B cell (primary cell): ENCODE measurements around the gene TFEC. TPM values are rescaled to one million over a fixed set of nuclear protein-coding genes. Genes with fewer than 3 reads are reported as not detected.
"Not testable (repeated sequence)": the region's sequence is repeated elsewhere in the genome, so short reads cannot be mapped to it uniquely, and the experiment has no call there.

ENCODE experiments used
- ATAC-seq: fragments of 200-7000 bp; cut with Tn5 transposase; one replicate; pipeline ENCODE4 v1.10.0; 2021; ENCODE audit warnings: low read depth, mild to moderate bottlenecking, moderate number of reproducible peaks, moderate library complexity
- CTCF ChIA-PET: fragments of 350-600 bp; sonication (Branson Sonifier 250); formaldehyde crosslinking; loops from one replicate; lab custom pipeline; 2021; ENCODE audit warnings: antibody characterized with exemption, inconsistent platforms; lab: Charles Lee
- POLR2A ChIA-PET: fragments of 350-600 bp; sonication (Branson Sonifier 250); formaldehyde crosslinking; loops from one replicate; lab custom pipeline; 2021; ENCODE audit warnings: antibody characterized with exemption; lab: Charles Lee
- DNase-seq: peaks from one replicate; pipeline ENCODE4 v3.0.0; 2013
- H2AFZ ChIP-seq: 2 replicates; pipeline ENCODE4 v1.6.1; 2012; ENCODE audit warnings: mild to moderate bottlenecking, low read depth, low read length; ENCODE audit not compliant: insufficient read depth, poor library complexity, severe bottlenecking
- H3K27ac ChIP-seq, 2 donors: 1 replicate in 1 of 2; 2 replicates in 1 of 2; pipeline ENCODE4 v1.5.1; 2012 to 2013; ENCODE audit warnings: low read length in 2 of 2, mild to moderate bottlenecking in 2 of 2, moderate library complexity in 1 of 2
- H3K27me3 ChIP-seq, 4 experiments: fragments of 200-600 bp in 1 of 4; sonication (generic) in 1 of 4; replicated peaks in 1 of 4; 1 replicate in 2 of 4; 2 replicates in 2 of 4; pipeline versions ENCODE4 v1.6.1 to v1.7.0; 2013 to 2016; ENCODE audit warnings: low read length in 3 of 4, mild to moderate bottlenecking in 2 of 4, mixed read lengths in 1 of 4, moderate library complexity in 1 of 4; ENCODE audit not compliant: insufficient read depth in 4 of 4, control insufficient read depth in 3 of 4; ENCODE audit errors: control extremely low read depth in 1 of 4
- H3K36me3 ChIP-seq, 2 experiments: replicated peaks in 1 of 2; 1 replicate in 1 of 2; 2 replicates in 1 of 2; pipeline versions ENCODE4 v1.6.1 to v1.7.1; 2013; ENCODE audit warnings: low read length in 1 of 2; ENCODE audit not compliant: insufficient read depth in 2 of 2, control insufficient read depth in 1 of 2; ENCODE audit errors: control extremely low read depth in 1 of 2, extremely low read depth in 1 of 2
- H3K4me1 ChIP-seq, 2 donors: fragments of 200-600 bp in 1 of 2; sonication (generic) in 1 of 2; 1 replicate in 1 of 2; 2 replicates in 1 of 2; pipeline versions ENCODE4 v1.5.1 to v1.6.1; 2013 to 2017; ENCODE audit warnings: low read length in 2 of 2; ENCODE audit not compliant: control insufficient read depth in 2 of 2, insufficient read depth in 2 of 2
- H3K4me2 ChIP-seq: replicated peaks from 2 replicates; pipeline ENCODE3; 2012; ENCODE audit warnings: mild to moderate bottlenecking, low read depth, low read length; ENCODE audit not compliant: poor library complexity, severe bottlenecking
- H3K4me3 ChIP-seq, 5 experiments: fragments of 200-600 bp in 1 of 5; sonication (generic) in 1 of 5; 1 replicate in 3 of 5; 2 replicates in 2 of 5; pipeline versions ENCODE4 v1.5.1 to v1.7.0; 2011 to 2016; ENCODE audit warnings: low read length in 4 of 5, mild to moderate bottlenecking in 4 of 5, low read depth in 2 of 5, control low read depth in 1 of 5, moderate library complexity in 1 of 5; ENCODE audit not compliant: insufficient read depth in 1 of 5; ENCODE audit errors: control extremely low read depth in 1 of 5, extremely low read depth in 1 of 5
- H3K79me2 ChIP-seq: fragments of 200-600 bp; sonication (generic); one replicate; pipeline ENCODE4 v1.6.0; 2016; ENCODE audit warnings: low read length; ENCODE audit not compliant: control insufficient read depth, insufficient read depth
- H3K9ac ChIP-seq: fragments of 200-600 bp; sonication (generic); 2 replicates; pipeline ENCODE4 v1.6.1; 2017; ENCODE audit warnings: mild to moderate bottlenecking, low read length, moderate library complexity
- H3K9me3 ChIP-seq, 3 donors: one replicate each; pipeline versions ENCODE4 v1.6.1 to v1.7.1; 2013; ENCODE audit warnings: low read length in 2 of 3; ENCODE audit not compliant: control insufficient read depth in 2 of 3, insufficient read depth in 1 of 3; ENCODE audit errors: control extremely low read depth in 1 of 3
- H4K20me1 ChIP-seq: 2 replicates; pipeline ENCODE4 v1.6.0; 2012; ENCODE audit warnings: mild to moderate bottlenecking, low read length; ENCODE audit not compliant: insufficient read depth, control insufficient read depth, poor library complexity, severe bottlenecking
- H3K27ac Mint-ChIP-seq: one replicate; pipeline ENCODE4 v1.8.0; 2021; ENCODE audit warnings: mixed read lengths
- H3K27me3 Mint-ChIP-seq: one replicate; pipeline ENCODE4 v1.8.0; 2021; ENCODE audit warnings: mixed read lengths
- H3K4me1 Mint-ChIP-seq: one replicate; pipeline ENCODE4 v1.8.0; 2021; ENCODE audit warnings: mixed read lengths
- H3K4me3 Mint-ChIP-seq: one replicate; pipeline ENCODE4 v1.8.0; 2021; ENCODE audit warnings: mixed read lengths
- H3K9me3 Mint-ChIP-seq: one replicate; pipeline ENCODE4 v1.8.0; 2022; ENCODE audit warnings: mixed read lengths; ENCODE audit not compliant: insufficient read depth
- EZH2 ChIP-seq: IDR thresholded peaks from 2 replicates; pipeline ENCODE4 v1.6.1; 2012; ENCODE audit warnings: borderline replicate concordance, low read depth, mild to moderate bottlenecking, moderate library complexity, low read length; ENCODE audit not compliant: insufficient read depth, poor library complexity, severe bottlenecking
- WGBS: methylation state at CpG from one replicate; pipeline ENCODE4 v1.1.5; 2013; ENCODE audit warnings: missing lambda C conversion rate; ENCODE audit not compliant: insufficient coverage; 5-methylcytosine and 5-hydroxymethylcytosine counted together
- intact Hi-C: fragments of 100-400 bp; cut with micrococcal nuclease; formaldehyde crosslinking; loops from one replicate; pipeline ENCODE4 v1.10.0; 2022
- polyA plus RNA-seq: library from polyadenylated mRNA; depleted of rRNA; stranded (reverse); fragments of >200 nt; gene quantifications from 2 replicates; pipeline ENCODE4 v1.2.3, GENCODE V29; 2012
- total RNA-seq, 2 donors: library from RNA; stranded (reverse); fragments of 120-200 nt in 1 of 2; gene quantifications; 1 replicate in 1 of 2; 2 replicates in 1 of 2; pipeline versions ENCODE4 v1.2.3 to v1.2.4, GENCODE V29; 2013 to 2022
- TF ChIP-seq, protein P1 (sequence below): fragments of 200-600 bp; IDR thresholded peaks from one replicate; pipeline ENCODE4 v1.8.0; 2022; ENCODE audit warnings: antibody characterized with exemption, mild to moderate bottlenecking

Gene TFEC
- total and polyA plus RNA-seq, 2 donors (not counting 1 experiment from before 2014, with no cell fraction given): 17.3 to 36.3 TPM

DNA sequence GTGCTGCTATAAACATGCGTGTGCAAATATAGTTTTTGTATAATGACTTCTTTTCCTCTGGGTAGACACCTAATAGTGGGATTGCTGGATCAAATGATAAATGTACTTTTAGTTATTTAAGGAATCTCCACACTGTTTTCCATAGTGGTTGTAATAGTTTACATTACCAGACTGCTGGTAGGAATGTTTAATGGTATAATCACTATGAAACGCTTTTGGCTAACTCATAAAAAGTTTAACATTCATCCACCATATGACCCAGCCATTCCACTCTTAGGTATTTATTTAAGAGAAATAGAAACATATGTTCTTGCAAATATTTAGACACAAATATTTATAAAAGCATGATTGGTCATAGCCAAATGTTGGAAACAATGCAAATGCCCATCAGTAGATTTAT is 32.1 kb upstream of the TFEC start:
- TF ChIP-seq, protein P1, sequence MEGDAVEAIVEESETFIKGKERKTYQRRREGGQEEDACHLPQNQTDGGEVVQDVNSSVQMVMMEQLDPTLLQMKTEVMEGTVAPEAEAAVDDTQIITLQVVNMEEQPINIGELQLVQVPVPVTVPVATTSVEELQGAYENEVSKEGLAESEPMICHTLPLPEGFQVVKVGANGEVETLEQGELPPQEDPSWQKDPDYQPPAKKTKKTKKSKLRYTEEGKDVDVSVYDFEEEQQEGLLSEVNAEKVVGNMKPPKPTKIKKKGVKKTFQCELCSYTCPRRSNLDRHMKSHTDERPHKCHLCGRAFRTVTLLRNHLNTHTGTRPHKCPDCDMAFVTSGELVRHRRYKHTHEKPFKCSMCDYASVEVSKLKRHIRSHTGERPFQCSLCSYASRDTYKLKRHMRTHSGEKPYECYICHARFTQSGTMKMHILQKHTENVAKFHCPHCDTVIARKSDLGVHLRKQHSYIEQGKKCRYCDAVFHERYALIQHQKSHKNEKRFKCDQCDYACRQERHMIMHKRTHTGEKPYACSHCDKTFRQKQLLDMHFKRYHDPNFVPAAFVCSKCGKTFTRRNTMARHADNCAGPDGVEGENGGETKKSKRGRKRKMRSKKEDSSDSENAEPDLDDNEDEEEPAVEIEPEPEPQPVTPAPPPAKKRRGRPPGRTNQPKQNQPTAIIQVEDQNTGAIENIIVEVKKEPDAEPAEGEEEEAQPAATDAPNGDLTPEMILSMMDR: no peak
- TF ChIP-seq EZH2: no peak

DNA sequence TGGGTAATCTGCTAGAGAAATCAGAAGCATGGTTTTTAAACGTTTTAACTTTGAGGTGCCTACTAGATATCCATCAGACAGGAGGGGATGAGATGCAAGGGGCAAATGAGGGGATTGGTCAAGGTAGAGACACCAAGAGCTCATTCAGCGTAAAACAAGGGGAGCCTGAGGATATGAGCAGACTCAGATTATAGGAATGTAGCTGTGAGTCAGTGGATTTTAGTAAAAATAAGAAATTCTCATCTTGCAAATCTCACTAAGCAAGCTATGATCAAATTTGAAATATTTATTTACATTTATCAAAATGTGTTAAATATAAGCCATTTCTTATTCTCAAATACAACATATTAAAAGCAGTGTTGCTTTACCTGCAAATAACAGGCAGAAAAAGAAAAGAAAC is 21.4 kb upstream of the TFEC start:
- DNase-seq (no peak), ATAC-seq (no peak)
- ChIA-PET CTCF (no interaction called here), POLR2A (no interaction called here)
- TF ChIP-seq, protein P1: no peak
- TF ChIP-seq EZH2: no peak
- no peak overlapping the region for H3K4me3 ChIP-seq
- H3K4me1 Mint-ChIP-seq: no peaks in the 10 kb centered on the region
- no peaks in the 10 kb centered on the region for H3K9me3 Mint-ChIP-seq
- H3K4me2 ChIP-seq: no peak overlapping the region
- no peaks in the 10 kb centered on the region for H3K27me3 Mint-ChIP-seq
- no peak overlapping the region for H3K27ac ChIP-seq
- H4K20me1 ChIP-seq: no peaks in the 10 kb centered on the region
- no peaks in the 10 kb centered on the region for H3K36me3 ChIP-seq
- 100% methylated on average over 1 of the region's 2 CpGs for WGBS
- no peak overlapping the region for H3K9ac ChIP-seq
- H3K27me3 ChIP-seq: no peaks in the 10 kb centered on the region
- peaks cover 0 to 7% (median 0%) of the 10 kb centered on the region in 3 donors for H3K9me3 ChIP-seq
- no peak overlapping the region for H2AFZ ChIP-seq
- no peak overlapping the region for H3K27ac Mint-ChIP-seq
- no peaks in the 10 kb centered on the region for H3K4me1 ChIP-seq
- no peaks in the 10 kb centered on the region for H3K79me2 ChIP-seq
- H3K4me3 Mint-ChIP-seq: no peak overlapping the region
- intact Hi-C loops: no loop called here

More for the DNA sequence above, 32.1 kb upstream of the TFEC start:
- Histone ChIP-seq H3K27ac (no peak overlapping the region), H3K9ac (no peak overlapping the region), H3K9me3 (no peaks in the 10 kb centered on the region), H3K27me3 (no peaks in the 10 kb centered on the region), H2AFZ (no peak overlapping the region), H3K4me3 (no peak overlapping the region), H4K20me1 (no peaks in the 10 kb centered on the region), H3K36me3 (no peaks in the 10 kb centered on the region), H3K4me2 (no peak overlapping the region), H3K79me2 (no peaks in the 10 kb centered on the region), H3K4me1 (no peaks in the 10 kb centered on the region)
- Mint-ChIP-seq H3K27ac (no peak overlapping the region), H3K27me3 (no peaks in the 10 kb centered on the region), H3K4me1 (no peaks in the 10 kb centered on the region), H3K9me3 (no peaks in the 10 kb centered on the region), H3K4me3 (no peak overlapping the region)
- DNase-seq (no peak), ATAC-seq (no peak)
- CTCF ChIA-PET: no interaction called here
- intact Hi-C loops: no loop called here
- POLR2A ChIA-PET: no interaction called here
- no CpG with 5 or more reads among the region's 2 CpGs for WGBS

DNA sequence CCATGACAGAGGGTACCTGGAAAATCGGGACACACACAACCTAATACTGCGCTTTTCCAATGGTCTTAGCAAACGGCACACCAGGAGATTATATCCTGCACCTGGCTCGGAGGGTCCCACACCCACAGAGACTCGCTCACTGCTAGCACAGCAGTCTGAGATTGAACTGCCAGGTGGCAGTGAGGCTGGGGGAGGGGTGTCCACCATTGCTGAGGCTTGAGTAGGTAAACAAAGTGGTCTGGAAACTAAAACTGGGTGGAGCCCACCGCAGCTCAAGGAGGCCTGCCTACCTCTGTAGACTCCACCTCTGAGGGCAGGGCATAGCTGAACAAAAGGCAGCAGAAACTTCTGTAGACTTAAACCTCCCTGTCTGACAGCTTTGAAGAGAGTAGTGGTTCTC is 16.7 kb upstream of the TFEC start:
- intact Hi-C loops, H4K20me1 ChIP-seq, H3K4me3 Mint-ChIP-seq, H3K27ac ChIP-seq, POLR2A ChIA-PET, DNase-seq, H3K9ac ChIP-seq, H3K4me2 ChIP-seq, H2AFZ ChIP-seq, ATAC-seq, H3K9me3 ChIP-seq, H3K4me1 Mint-ChIP-seq, H3K36me3 ChIP-seq, H3K4me3 ChIP-seq, H3K27ac Mint-ChIP-seq, H3K79me2 ChIP-seq, H3K9me3 Mint-ChIP-seq, H3K27me3 Mint-ChIP-seq, H3K27me3 ChIP-seq, CTCF ChIA-PET, H3K4me1 ChIP-seq: not testable (repeated sequence)
- WGBS: 100% methylated on average over 2 of the region's 6 CpGs
